HG03097 (cell line): ENCODE results near the gene CHRNB1.

Experiments used
- ATAC-seq: cut with Tn5 transposase; IDR thresholded peaks from one replicate; pipeline ENCODE4 v1.9.1; 2021; ENCODE audit not compliant: unreplicated experiment, low FRiP score

The CHRNB1 gene

GRCh38 chr17:7414837-7415236 is 30.0 kb upstream of the CHRNB1 start:
- no peak for ATAC-seq

DNA sequence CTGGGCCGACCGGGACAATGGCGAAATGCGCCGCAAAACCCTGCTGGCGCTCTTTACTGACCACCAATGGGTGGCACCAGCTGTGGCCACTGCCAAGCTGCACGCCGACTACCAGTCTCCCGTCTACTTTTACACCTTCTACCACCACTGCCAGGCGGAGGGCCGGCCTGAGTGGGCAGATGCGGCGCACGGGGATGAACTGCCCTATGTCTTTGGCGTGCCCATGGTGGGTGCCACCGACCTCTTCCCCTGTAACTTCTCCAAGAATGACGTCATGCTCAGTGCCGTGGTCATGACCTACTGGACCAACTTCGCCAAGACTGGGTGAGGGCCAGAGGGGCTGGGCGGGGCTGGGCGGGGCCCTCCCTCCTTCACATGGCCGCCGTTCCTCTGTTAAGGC is 29.1 kb upstream of the CHRNB1 start:
- ATAC-seq = no peak

DNA sequence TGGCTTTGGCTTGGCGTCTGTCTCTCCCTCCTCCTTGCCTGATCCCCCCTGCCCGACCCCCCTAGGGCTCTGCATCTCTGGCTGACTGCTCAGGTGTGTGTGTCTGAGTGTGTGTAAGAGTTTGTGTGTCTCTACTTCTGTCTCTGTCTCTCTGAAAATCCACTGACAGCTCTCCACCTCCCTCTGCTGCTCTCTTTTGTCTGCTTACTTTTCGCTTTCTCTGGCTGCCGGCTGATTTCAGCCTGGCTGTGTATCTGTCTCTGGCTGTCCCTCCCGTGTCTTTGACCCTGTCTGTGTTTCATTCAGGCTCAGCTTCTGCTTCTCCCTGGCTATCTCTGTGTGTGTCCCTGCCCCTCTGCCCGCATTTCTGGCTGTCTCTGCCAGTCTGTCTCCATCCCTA is 28.5 kb upstream of the CHRNB1 start:
- ATAC-seq = no peak

DNA sequence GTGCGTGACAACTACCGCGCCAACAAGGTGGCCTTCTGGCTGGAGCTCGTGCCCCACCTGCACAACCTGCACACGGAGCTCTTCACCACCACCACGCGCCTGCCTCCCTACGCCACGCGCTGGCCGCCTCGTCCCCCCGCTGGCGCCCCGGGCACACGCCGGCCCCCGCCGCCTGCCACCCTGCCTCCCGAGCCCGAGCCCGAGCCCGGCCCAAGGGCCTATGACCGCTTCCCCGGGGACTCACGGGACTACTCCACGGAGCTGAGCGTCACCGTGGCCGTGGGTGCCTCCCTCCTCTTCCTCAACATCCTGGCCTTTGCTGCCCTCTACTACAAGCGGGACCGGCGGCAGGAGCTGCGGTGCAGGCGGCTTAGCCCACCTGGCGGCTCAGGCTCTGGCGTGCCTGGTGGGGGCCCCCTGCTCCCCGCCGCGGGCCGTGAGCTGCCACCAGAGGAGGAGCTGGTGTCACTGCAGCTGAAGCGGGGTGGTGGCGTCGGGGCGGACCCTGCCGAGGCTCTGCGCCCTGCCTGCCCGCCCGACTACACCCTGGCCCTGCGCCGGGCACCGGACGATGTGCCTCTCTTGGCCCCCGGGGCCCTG is 27.7 kb upstream of the CHRNB1 start:
- no peak for ATAC-seq

- no peak for ATAC-seq
Observed at GRCh38 chr17:7418472-7419152, 26.2 kb upstream of the CHRNB1 start.

DNA sequence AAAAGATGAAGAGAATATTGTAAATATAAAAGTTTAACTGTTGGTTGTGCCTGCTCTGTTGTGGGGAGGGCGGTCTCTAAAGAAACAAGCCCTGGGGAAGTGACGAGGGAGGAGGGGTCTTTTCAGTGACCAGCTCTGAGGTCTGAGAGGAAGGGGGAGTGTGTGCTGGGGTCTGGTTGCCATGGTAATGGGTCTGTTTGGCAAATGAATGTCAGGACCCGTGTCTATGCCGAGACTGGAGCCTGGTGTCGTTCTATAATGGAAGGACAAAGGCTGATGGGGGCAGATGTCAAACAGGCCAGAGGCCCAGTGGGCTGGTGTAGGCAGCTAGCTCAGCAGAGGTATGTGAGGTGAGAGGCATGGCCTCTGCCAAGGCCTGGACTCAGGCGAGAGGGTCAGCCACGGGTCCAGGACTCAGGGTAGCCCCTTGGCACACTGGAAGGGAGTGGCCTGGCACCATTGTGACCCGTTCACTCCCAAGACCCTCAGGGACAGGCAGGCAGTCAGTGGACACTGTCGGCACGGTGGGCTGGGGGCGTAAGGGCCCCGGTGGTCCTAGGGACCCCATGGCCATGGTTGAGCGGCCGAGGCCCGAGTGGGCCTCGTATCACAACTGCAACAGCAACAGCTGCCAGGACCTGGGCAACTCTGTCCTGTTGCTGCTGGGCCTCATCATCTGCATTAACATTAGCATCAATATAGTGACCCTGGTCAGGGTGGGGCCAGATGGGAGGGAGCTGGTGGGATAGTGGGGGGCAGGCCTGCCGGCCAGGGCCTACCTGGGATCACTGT is 24.8 kb upstream of the CHRNB1 start, which contains the start of gene SPEM1:
TSS of gene SPEM1 (plus strand) at position 506 of the 792 bp plus-strand sequence. CDS start at position 567, 61 bp downstream.
- no peak for ATAC-seq

- ATAC-seq = no peak
Observed at GRCh38 chr17:7421186-7421585, 23.7 kb upstream of the CHRNB1 start.

- no peak for ATAC-seq
Observed at GRCh38 chr17:7423679-7424078, 21.2 kb upstream of the CHRNB1 start.

GRCh38 chr17:7425316-7425715 is 19.5 kb upstream of the CHRNB1 start, which contains the start of gene SPEM2:
TSS of gene SPEM2 (plus strand) at chr17:7425616. CDS start at chr17:7425689, 73 bp downstream.
- no peak for ATAC-seq

GRCh38 chr17:7425756-7426155 is 19.1 kb upstream of the CHRNB1 start:
- no peak for ATAC-seq

DNA sequence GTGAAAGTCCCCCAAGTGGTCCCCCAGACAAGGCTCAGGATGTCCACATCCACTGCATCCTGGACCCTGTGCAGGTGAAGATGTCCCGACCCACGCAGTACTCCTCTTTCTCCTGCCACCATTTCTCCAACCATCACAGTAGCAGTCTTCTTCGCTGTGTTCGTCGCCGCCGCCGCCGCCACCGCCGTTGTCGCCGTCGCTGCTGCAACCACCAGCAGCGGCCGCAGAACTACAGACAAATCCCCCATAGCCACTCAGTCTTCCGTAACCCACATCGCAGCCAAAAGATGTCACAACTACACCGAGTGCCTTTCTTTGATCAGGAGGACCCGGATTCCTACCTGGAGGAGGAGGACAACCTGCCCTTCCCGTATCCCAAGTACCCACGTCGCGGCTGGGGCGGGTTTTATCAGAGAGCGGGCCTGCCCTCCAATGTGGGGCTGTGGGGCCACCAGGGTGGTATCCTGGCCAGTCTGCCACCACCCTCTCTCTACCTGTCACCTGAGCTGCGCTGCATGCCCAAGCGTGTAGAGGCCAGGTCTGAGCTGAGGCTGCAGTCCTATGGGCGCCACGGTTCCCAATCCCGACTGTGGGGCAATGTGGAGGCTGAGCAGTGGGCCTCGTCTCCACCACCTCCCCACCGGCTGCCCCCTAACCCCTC is 18.5 kb upstream of the CHRNB1 start:
- no peak for ATAC-seq

DNA sequence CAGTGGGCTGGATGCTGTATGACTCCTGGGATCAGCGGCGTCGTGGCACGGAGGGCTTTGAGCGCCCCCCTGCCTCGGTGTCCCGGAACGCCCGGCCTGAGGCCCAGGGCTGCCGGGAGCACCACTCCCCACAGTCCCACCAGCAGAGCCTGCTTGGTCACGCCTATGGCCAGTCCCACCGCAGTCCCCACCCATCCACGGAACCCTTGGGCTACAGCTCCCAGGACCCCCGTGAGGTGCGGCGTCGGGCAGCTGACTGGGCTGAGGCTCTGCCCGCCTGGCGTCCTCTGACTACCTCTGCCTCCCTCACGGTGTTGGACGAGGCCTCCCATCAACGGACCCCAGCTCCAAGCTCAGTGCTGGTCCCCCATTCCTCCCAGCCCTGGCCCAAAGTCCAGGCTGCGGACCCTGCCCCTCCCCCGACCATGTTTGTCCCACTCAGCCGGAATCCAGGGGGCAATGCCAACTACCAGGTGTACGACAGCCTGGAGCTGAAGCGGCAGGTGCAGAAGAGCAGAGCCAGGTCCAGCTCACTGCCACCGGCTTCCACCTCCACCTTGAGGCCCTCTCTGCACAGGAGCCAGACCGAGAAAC is 17.9 kb upstream of the CHRNB1 start:
- no peak for ATAC-seq

GRCh38 chr17:7427549-7427948 is 17.3 kb upstream of the CHRNB1 start:
- no peak for ATAC-seq

- no peak for ATAC-seq
Observed at GRCh38 chr17:7428557-7428956, 16.3 kb upstream of the CHRNB1 start, which contains the start of gene SPEM3. TSS of gene SPEM3 (plus strand) at chr17:7428857. CDS start at chr17:7428903, 46 bp downstream.

GRCh38 chr17:7429722-7430121 is 15.1 kb upstream of the CHRNB1 start:
- ATAC-seq = no peak

- ATAC-seq = no peak
Observed at GRCh38 chr17:7431231-7431630, 13.6 kb upstream of the CHRNB1 start.

DNA sequence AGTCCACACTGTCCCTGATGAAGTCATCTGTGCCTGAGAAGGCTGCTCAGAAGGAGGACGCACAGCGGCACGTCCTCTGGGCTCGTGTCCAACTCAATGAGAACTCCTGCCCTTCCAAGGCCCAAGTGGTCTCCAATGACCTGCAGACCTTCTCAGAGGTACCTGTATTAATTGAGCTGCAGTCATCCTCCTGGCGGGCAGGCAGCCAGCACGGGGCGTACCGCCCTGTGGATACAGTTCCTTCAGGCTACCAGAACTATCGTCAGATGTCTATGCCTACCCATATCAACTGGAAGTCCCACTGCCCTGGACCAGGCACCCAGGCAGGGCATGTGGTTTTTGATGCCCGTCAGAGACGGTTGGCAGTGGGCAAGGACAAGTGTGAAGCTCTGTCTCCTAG is 12.6 kb upstream of the CHRNB1 start:
- ATAC-seq = no peak

- ATAC-seq = peak; percentile 18
Observed at GRCh38 chr17:7435676-7436555, 8.9 kb upstream of the CHRNB1 start.

GRCh38 chr17:7436556-7437368 is 8.1 kb upstream of the CHRNB1 start:
- ATAC-seq = peak; percentile 45
